Stomach (tissue), 9 donors: Measurements from ENCODE around the gene ASAP2. TPM values are rescaled to one million over a fixed set of nuclear protein-coding genes. Genes with fewer than 3 reads are reported as not detected.

Experiments used
- DNase-seq, 2 donors: peaks; one replicate each; pipeline versions ENCODE4 v3.0.0 to v3.0.0-alpha.2; 2013 to 2019
- H3K27ac ChIP-seq, 5 donors: fragments of 200-600 bp in 4 of 5; sonication (generic) in 4 of 5; one replicate each; pipeline ENCODE4 v1.5.1; 2013 to 2019; ENCODE audit warnings: mild to moderate bottlenecking in 1 of 5, moderate library complexity in 1 of 5
- H3K27me3 ChIP-seq, 3 donors: fragments of 200-600 bp; sonication (generic); one replicate each; pipeline ENCODE4 v1.5.1; 2017 to 2019; ENCODE audit warnings: mixed run types in 1 of 3
- H3K36me3 ChIP-seq, 4 donors: fragments of 200-600 bp; sonication (generic); 1 replicate in 3 of 4; 2 replicates in 1 of 4; pipeline ENCODE4 v1.5.1; 2016 to 2019
- H3K4me1 ChIP-seq, 4 donors: fragments of 200-600 bp; sonication (generic); one replicate each; pipeline ENCODE4 v1.5.1; 2016 to 2019
- H3K4me3 ChIP-seq, 4 donors: fragments of 200-600 bp; sonication (generic) in 3 of 4; one replicate each; pipeline ENCODE4 v1.5.1; 2016 to 2019; ENCODE audit warnings: mild to moderate bottlenecking in 1 of 4
- H3K9me3 ChIP-seq, 4 donors: fragments of 200-600 bp; sonication (generic); one replicate each; pipeline ENCODE4 v1.5.1; 2016 to 2019
- CTCF ChIP-seq, 7 experiments: fragments of 450-650 bp in 4 of 7; fragments of 200-600 bp in 3 of 7; sonication (generic) in 3 of 7; IDR thresholded peaks; one replicate each; pipeline ENCODE4 v1.5.1; 2016 to 2019; ENCODE audit warnings: antibody characterized with exemption in 7 of 7, control low read depth in 2 of 7, mild to moderate bottlenecking in 1 of 7
- EP300 ChIP-seq: sonication (generic); formaldehyde crosslinking; IDR thresholded peaks from one replicate; pipeline ENCODE4 v1.6.1; 2017; ENCODE audit warnings: antibody characterized with exemption
- POLR2A ChIP-seq, 4 donors: fragments of 450-650 bp; IDR thresholded peaks; one replicate each; pipeline ENCODE4 v1.6.1; 2016; ENCODE audit warnings: antibody characterized with exemption in 4 of 4, control low read depth in 2 of 4, mild to moderate bottlenecking in 1 of 4, moderate library complexity in 1 of 4
- POLR2AphosphoS5 ChIP-seq, 3 donors: sonication (generic); formaldehyde crosslinking; IDR thresholded peaks; one replicate each; pipeline ENCODE4 v1.6.1; 2016; ENCODE audit warnings: antibody characterized with exemption in 3 of 3
- WGBS, 5 donors: extraction: QIAGEN DNeasy Blood & Tissue Kit in 3 of 5; methylation state at CpG; one replicate each; pipeline versions ENCODE4 v1.1.5 to v1.1.7; 2013 to 2018; 5-methylcytosine and 5-hydroxymethylcytosine counted together
- intact Hi-C: fragments of 100-400 bp; cut with DNase I; formaldehyde crosslinking; loops from one replicate; pipeline ENCODE4 v1.15.1; 2023; ENCODE audit warnings: low total_unique reads
- polyA plus RNA-seq, 3 donors: library from polyadenylated mRNA; stranded (reverse); fragments of 200-250 nt; gene quantifications; one replicate each; pipeline ENCODE4 v1.2.3, GENCODE V29; 2013
- total RNA-seq, 5 donors: library from RNA; depleted of rRNA; stranded (reverse); fragments of >200 nt; gene quantifications; one replicate each; pipeline versions ENCODE4 v1.1.0 to v1.2.3, GENCODE V29; 2014 to 2016
- donor health status: healthy with polysubstance abuse.
- donor health status: Bipolar disorder and iron deficiency.
- donor health status: healthy.

Gene ASAP2
- total and polyA plus RNA-seq, 8 donors, result 9.7 to 55.4 (median 33.7) TPM

DNA sequence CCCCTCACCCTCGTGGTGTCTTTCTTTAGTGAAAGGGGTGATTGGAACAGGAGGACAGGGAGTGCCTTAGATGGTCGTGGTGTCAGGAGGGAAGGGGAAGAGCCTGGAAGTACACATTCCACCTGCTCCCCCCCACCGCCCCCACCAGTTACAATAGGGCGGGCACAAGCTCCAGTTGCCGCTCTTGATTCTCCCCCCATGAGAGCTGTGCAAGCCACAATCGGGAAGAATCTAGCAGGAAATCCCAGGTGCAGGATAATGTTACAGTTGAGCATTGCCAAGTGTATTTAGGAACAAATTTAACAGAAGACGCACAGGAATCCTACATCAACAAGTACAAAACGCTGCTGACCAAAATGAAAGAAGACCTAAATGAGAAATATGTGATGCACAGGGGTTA lies 73.6 kb downstream of the ASAP2 start:
- no peaks in the 10 kb centered on the region for H3K27me3 ChIP-seq
- H3K27ac ChIP-seq, result no peak overlapping the region
- DNase-seq, result no peak
- 59 to 73% (median 66%) methylated on average over 8 of the region's 8 CpGs for WGBS, 5 donors
- intact Hi-C loops, result no loop called here
- peaks cover 0 to 18% (median 15%) of the 10 kb centered on the region in 4 donors for H3K36me3 ChIP-seq
- H3K9me3 ChIP-seq, result no peaks in the 10 kb centered on the region
- H3K4me1 ChIP-seq, result peaks cover 22 to 64% (median 44%) of the 10 kb centered on the region in 4 donors
- no peak for TF ChIP-seq CTCF (IDR thresholded peaks at IDR 0.05)
- no peak overlapping the region for H3K4me3 ChIP-seq

- Histone ChIP-seq H3K27me3 (no peaks in the 10 kb centered on the region), H3K36me3 (peaks cover 0 to 18% (median 15%) of the 10 kb centered on the region in 4 donors), H3K4me3 (no peak overlapping the region), H3K27ac (peak overlapping the region in 4 of 5 donors; percentile 11 to 53 (median 15)), H3K9me3 (no peaks in the 10 kb centered on the region), H3K4me1 (peaks cover 19 to 63% (median 44%) of the 10 kb centered on the region in 4 donors)
- TF ChIP-seq POLR2A (IDR thresholded peaks at IDR 0.05), result no peak
- peak in 1 of 2 donors; percentile 39 for DNase-seq
- intact Hi-C loops, result no loop called here
- WGBS, 5 donors, result 31 to 59% (median 48%) methylated on average over 7 of the region's 7 CpGs
Measured at GRCh38 chr2:9281145-9281544, 74.5 kb downstream of the ASAP2 start.

DNA sequence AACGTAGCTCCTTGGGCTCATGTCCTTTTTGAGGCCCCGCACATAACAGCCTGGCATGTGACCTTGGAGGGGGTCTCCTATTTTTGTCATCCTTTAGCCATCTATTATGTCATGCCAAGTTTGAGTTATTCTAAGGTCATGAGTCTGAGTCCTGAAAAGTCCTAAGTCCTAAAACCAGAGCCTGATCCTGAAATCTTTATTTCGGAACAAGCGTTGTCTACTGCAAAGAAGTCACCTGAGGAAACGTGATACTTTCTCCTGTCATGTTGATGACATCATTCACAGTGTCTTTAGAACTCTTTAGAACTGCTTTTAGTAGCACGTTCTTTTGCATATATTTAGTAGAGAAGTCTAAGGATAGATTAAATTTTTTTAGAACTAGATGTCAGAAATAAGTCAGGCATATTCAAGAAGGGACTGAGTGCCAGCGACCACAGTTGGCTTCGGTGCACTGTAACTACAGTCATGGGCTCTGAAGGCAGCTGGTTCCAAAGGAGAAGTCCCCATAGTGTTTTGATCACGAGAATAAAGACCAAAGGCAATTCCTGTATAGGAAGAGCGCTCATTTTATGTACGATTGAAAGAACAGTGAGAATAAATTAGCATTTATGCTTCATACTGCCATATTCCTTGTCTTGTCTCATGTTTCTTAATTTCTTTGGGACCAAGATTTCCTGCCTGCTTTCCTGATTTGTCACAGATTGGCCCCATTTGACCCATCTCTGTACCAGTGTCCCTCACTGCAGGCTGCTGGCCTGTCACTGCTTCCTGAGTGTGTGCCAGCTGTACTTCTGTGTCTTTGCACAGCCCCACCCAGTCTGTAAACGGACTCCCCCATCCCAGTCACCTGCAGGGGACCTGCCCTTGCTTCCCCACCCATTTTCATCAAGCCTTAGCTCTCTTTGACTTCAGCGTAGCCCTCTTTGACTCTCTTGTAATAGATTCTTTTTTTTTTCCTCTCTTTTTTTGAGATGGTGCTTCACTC lies 75.8 kb downstream of the ASAP2 start:
- Histone ChIP-seq H3K4me1 (peaks cover 24 to 63% (median 47%) of the 10 kb centered on the region in 4 donors), H3K36me3 (peaks cover 0 to 18% (median 15%) of the 10 kb centered on the region in 4 donors), H3K4me3 (no peak overlapping the region), H3K27ac (peak overlapping the region in 4 of 5 donors; percentile 1 to 53 (median 52)), H3K9me3 (no peaks in the 10 kb centered on the region), H3K27me3 (no peaks in the 10 kb centered on the region)
- WGBS, 5 donors, result 72 to 79% (median 77%) methylated on average over 13 of the region's 13 CpGs
- intact Hi-C loops, result no loop called here
- TF ChIP-seq CTCF (IDR thresholded peaks at IDR 0.05) (no peak), EP300 (no peak), POLR2AphosphoS5 (IDR thresholded peaks at IDR 0.05) (peak in 1 of 3 donors; percentile 38)
- peak; percentile 52 to 68 for DNase-seq

- DNase-seq, result no peak
- peaks cover 0 to 18% (median 11%) of the 10 kb centered on the region in 4 donors for H3K36me3 ChIP-seq
- WGBS, 5 donors, result 51 to 77% (median 64%) methylated on average over 6 of the region's 6 CpGs
Measured at GRCh38 chr2:9284521-9285297, 78.1 kb downstream of the ASAP2 start.

More at GRCh38 chr2:9284521-9285297, 78.1 kb downstream of the ASAP2 start:
- Histone ChIP-seq H3K4me3 (no peak overlapping the region), H3K27me3 (no peaks in the 10 kb centered on the region), H3K27ac (no peak overlapping the region), H3K9me3 (no peaks in the 10 kb centered on the region), H3K4me1 (peaks cover 24 to 71% (median 51%) of the 10 kb centered on the region in 4 donors)
- no peak for TF ChIP-seq EP300
- no peak for TF ChIP-seq POLR2A (IDR thresholded peaks at IDR 0.05)
- no peak for TF ChIP-seq CTCF (IDR thresholded peaks at IDR 0.05)
- TF ChIP-seq POLR2AphosphoS5 (IDR thresholded peaks at IDR 0.05), result no peak
- intact Hi-C loops, result no loop called here
